Ovary (tissue), 3 donors: ENCODE results near the gene MYLIP.

Experiments used
- EP300 ChIP-seq: sonication (generic); formaldehyde crosslinking; IDR thresholded peaks from one replicate; pipeline ENCODE4 v1.6.1; 2017; ENCODE audit warnings: antibody characterized with exemption
- POLR2A ChIP-seq: fragments of 450-650 bp; IDR thresholded peaks from one replicate; pipeline ENCODE4 v1.6.1; 2017; ENCODE audit warnings: antibody characterized with exemption, mild to moderate bottlenecking, moderate library complexity
- TF ChIP-seq, protein P1 (sequence below), 3 donors: fragments of 450-650 bp in 2 of 3; fragments of 200-600 bp in 1 of 3; IDR thresholded peaks; one replicate each; pipeline versions ENCODE4 v1.5.1 to v1.8.0; 2016 to 2022; ENCODE audit warnings: antibody characterized with exemption in 3 of 3, mild to moderate bottlenecking in 1 of 3
- donor health status: DM: no; HTN: no; CAD: no.

DNA sequence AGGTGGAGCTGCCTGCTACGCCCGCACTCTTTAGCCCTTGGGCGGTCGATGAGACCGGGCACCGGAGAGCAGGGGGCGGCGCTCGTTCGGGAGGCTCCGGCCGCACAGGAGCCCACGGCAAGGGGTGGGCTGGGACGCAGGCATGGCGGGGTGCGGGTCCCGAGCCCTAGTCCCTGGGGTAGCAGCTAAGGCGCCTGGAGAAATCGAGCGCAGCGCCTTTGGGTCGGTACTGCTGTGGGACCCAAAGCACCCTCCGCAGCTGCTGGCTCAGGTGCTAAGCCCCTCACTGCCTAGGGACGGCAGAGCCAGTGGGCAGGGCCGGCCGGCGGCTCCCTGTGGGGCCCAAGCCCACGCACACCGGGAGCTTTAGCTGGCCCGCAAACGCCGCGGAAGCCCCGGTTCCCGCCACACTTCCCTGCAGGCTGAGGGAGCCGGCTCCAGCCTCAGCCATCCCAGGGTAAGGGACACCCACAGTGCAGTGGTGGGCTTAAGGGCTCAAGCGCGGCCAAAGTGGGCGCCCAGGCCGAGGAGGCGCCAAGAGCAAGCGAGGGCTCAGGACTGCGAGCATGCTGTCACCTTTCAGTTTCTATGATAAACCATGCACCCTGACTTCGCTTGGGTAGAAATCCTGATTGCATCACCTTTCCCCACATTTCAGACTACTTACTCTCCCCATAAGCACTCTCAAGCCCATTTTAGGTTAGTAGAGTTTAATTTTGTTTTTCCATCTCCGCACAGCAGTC, 52.0 kb downstream of the MYLIP start:
- TF ChIP-seq, protein P1, sequence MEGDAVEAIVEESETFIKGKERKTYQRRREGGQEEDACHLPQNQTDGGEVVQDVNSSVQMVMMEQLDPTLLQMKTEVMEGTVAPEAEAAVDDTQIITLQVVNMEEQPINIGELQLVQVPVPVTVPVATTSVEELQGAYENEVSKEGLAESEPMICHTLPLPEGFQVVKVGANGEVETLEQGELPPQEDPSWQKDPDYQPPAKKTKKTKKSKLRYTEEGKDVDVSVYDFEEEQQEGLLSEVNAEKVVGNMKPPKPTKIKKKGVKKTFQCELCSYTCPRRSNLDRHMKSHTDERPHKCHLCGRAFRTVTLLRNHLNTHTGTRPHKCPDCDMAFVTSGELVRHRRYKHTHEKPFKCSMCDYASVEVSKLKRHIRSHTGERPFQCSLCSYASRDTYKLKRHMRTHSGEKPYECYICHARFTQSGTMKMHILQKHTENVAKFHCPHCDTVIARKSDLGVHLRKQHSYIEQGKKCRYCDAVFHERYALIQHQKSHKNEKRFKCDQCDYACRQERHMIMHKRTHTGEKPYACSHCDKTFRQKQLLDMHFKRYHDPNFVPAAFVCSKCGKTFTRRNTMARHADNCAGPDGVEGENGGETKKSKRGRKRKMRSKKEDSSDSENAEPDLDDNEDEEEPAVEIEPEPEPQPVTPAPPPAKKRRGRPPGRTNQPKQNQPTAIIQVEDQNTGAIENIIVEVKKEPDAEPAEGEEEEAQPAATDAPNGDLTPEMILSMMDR (IDR thresholded peaks at IDR 0.05), result no peak
- TF ChIP-seq EP300 (no peak), POLR2A (no peak)
